Stimulated activated CD8-positive, alpha-beta memory T cell treated with anti-CD3 and anti-CD28 coated beads, Interleukin-4, amount 100 ng/mL, for 24 hours (primary cell): ENCODE data around the gene MAST4.
A peak's percentile ranks its signal among the peaks of the same experiment; 100 is the strongest.

ENCODE experiments used
- DNase-seq: peaks from one replicate; pipeline ENCODE4 v3.0.0-alpha.2; 2020; ENCODE audit warnings: low read depth

The MAST4 gene

GRCh38 chr5:66991746-66992145, 395.6 kb downstream of the MAST4 start:
- no peak for DNase-seq

GRCh38 chr5:66992547-66992946, 396.4 kb downstream of the MAST4 start:
- DNase-seq = no peak

- no peak for DNase-seq
Measured at GRCh38 chr5:66993448-66993847, 397.3 kb downstream of the MAST4 start.

- no peak for DNase-seq
Measured at GRCh38 chr5:66993882-66994281, 397.7 kb downstream of the MAST4 start.

GRCh38 chr5:66994790-66995189, 398.6 kb downstream of the MAST4 start:
- no peak for DNase-seq

GRCh38 chr5:67000794-67001475, 404.7 kb downstream of the MAST4 start:
- DNase-seq = no peak

GRCh38 chr5:67002832-67003684, 406.9 kb downstream of the MAST4 start:
- no peak for DNase-seq

GRCh38 chr5:67003685-67003934, 407.4 kb downstream of the MAST4 start:
- DNase-seq = no peak

- DNase-seq = peak; percentile 64
Measured at GRCh38 chr5:67003935-67004729, 407.9 kb downstream of the MAST4 start.

- DNase-seq = no peak
Measured at GRCh38 chr5:67004730-67005350, 408.6 kb downstream of the MAST4 start.

- DNase-seq = no peak
Measured at GRCh38 chr5:67005737-67006499, 409.7 kb downstream of the MAST4 start.

GRCh38 chr5:67006500-67006848, 410.3 kb downstream of the MAST4 start:
- DNase-seq = no peak

- no peak for DNase-seq
Measured at GRCh38 chr5:67009028-67009427, 412.8 kb downstream of the MAST4 start.

- DNase-seq = no peak
Measured at GRCh38 chr5:67010684-67011409, 414.7 kb downstream of the MAST4 start.

GRCh38 chr5:67011422-67011821, 415.2 kb downstream of the MAST4 start:
- DNase-seq = no peak

- DNase-seq = no peak
Measured at GRCh38 chr5:67012171-67012570, 416.0 kb downstream of the MAST4 start.

- no peak for DNase-seq
Measured at GRCh38 chr5:67013719-67014118, 417.5 kb downstream of the MAST4 start.

GRCh38 chr5:67014191-67014590, 418.0 kb downstream of the MAST4 start:
- no peak for DNase-seq

GRCh38 chr5:67014957-67015400, 418.8 kb downstream of the MAST4 start:
- no peak for DNase-seq

- no peak for DNase-seq
Measured at GRCh38 chr5:67015541-67016191, 419.5 kb downstream of the MAST4 start.
